GM12878 (cell line): ENCODE results near the gene LTA. TPM values are rescaled to one million over a fixed set of nuclear protein-coding genes. Genes with fewer than 3 reads are reported as not detected.

Experiments
- ATAC-seq: fragments of 200-7000 bp; cut with Tn5 transposase; 3 replicates; pipeline ENCODE4 v1.9.1; 2020; ENCODE audit warnings: mild to moderate bottlenecking, moderate library complexity
- BruUV-seq: library from RNA; stranded (reverse); fragments of 400-500 nt; replicated peaks from 2 replicates; lab custom pipeline; 2021; lab: Mats Ljungman, UMichigan
- CTCF ChIA-PET: fragments of 300-600 bp; sonication (Branson Sonifier 250); formaldehyde crosslinking; extraction: SDS; loops from one replicate; lab custom pipeline; 2021; ENCODE audit warnings: inconsistent platforms; lab: Yijun Ruan, JAX
- POLR2A ChIA-PET: fragments of 350-600 bp; formaldehyde crosslinking; extraction: SDS; loops from one replicate; lab custom pipeline; 2021; ENCODE audit warnings: inconsistent platforms; lab: Charles Lee
- RAD21 ChIA-PET: fragments of 300-600 bp; sonication (Branson Sonifier 250); formaldehyde crosslinking; loops from one replicate; lab custom pipeline; 2023; ENCODE audit warnings: antibody characterized with exemption; ENCODE audit not compliant: unreplicated experiment; lab: Charles Lee
- SMC1A ChIA-PET: fragments of 300-600 bp; sonication (Branson Sonifier 250); formaldehyde crosslinking; loops from one replicate; lab custom pipeline; 2023; ENCODE audit not compliant: unreplicated experiment, uncharacterized antibody; lab: Charles Lee
- DNase-seq: peaks from one replicate; pipeline ENCODE4 v3.0.0-alpha.2; 2011; ENCODE audit warnings: low read depth, low spot score
- FAIRE-seq: peaks from 3 replicates; lab custom pipeline; 2011; peaks lifted over from hg19 to GRCh38; lab: Jason Lieb, UNC
- H2AFZ ChIP-seq: 2 replicates; pipeline ENCODE4 v1.6.0; 2011; ENCODE audit warnings: low read depth, low read length, control low read depth; ENCODE audit not compliant: control insufficient read depth
- H3K27ac ChIP-seq: 2 replicates; pipeline ENCODE4 v1.5.1; 2011; ENCODE audit warnings: control low read depth; ENCODE audit not compliant: control insufficient read depth, insufficient read depth
- H3K27me3 ChIP-seq, 2 experiments: replicated peaks in 1 of 2; 2 replicates each; pipeline versions ENCODE4 v1.6.0 to v1.6.1; 2011; ENCODE audit warnings: low read length in 1 of 2; ENCODE audit not compliant: control insufficient read depth in 2 of 2, insufficient read depth in 2 of 2
- H3K36me3 ChIP-seq, 2 experiments: 2 replicates each; pipeline ENCODE4 v1.5.1; 2011; ENCODE audit warnings: low read length in 1 of 2; ENCODE audit not compliant: control insufficient read depth in 2 of 2, insufficient read depth in 2 of 2
- H3K4me1 ChIP-seq: 2 replicates; pipeline ENCODE4 v1.6.1; 2011; ENCODE audit warnings: mild to moderate bottlenecking, low read length, moderate library complexity, mixed read lengths; ENCODE audit not compliant: control insufficient read depth, insufficient read depth
- H3K4me2 ChIP-seq: 2 replicates; pipeline ENCODE4 v1.6.0; 2011; ENCODE audit warnings: control low read depth; ENCODE audit not compliant: control insufficient read depth, insufficient read depth
- H3K4me3 ChIP-seq: fragments of 200-600 bp; sonication (generic); 2 replicates; pipeline ENCODE4 v1.5.1; 2016
- H3K79me2 ChIP-seq: 2 replicates; pipeline ENCODE4 v1.6.0; 2011; ENCODE audit warnings: low read length; ENCODE audit not compliant: control insufficient read depth, insufficient read depth
- H3K9ac ChIP-seq: 2 replicates; pipeline ENCODE4 v1.8.0; 2011; ENCODE audit warnings: low read length, control low read depth, mixed read lengths; ENCODE audit not compliant: control insufficient read depth, insufficient read depth
- H3K9me3 ChIP-seq: replicated peaks from 3 replicates; pipeline ENCODE4 v1.5.1; 2011; ENCODE audit warnings: mild to moderate bottlenecking, low read length; ENCODE audit not compliant: control insufficient read depth, insufficient read depth
- H4K20me1 ChIP-seq: 2 replicates; pipeline ENCODE4 v1.6.0; 2011; ENCODE audit not compliant: control insufficient read depth, insufficient read depth
- ASH2L ChIP-seq: fragments of 300-600, 200-600 bp; sonication (generic); IDR thresholded peaks from 2 replicates; pipeline ENCODE4 v1.6.1; 2017; ENCODE audit warnings: low read depth, mild to moderate bottlenecking, borderline replicate concordance
- ATF2 ChIP-seq: IDR thresholded peaks from 2 replicates; pipeline ENCODE4 v1.6.1; 2012; ENCODE audit warnings: low read length, inconsistent platforms
- CBX5 ChIP-seq: sonication (generic); IDR thresholded peaks from 2 replicates; pipeline ENCODE4 v1.6.1; 2016; ENCODE audit warnings: low read depth, moderate library complexity, mild to moderate bottlenecking, inconsistent platforms
- EED ChIP-seq: sonication (generic); IDR thresholded peaks from 2 replicates; pipeline ENCODE4 v1.6.1; 2016; ENCODE audit warnings: antibody characterized with exemption, low read depth
- ETV6 ChIP-seq, 2 experiments: fragments of 450-650 bp in 1 of 2; IDR thresholded peaks in 1 of 2; conservative IDR thresholded peaks in 1 of 2; 2 replicates each; pipeline ENCODE4 v1.6.1; 2014; ENCODE audit warnings: antibody characterized with exemption in 1 of 2, borderline replicate concordance in 1 of 2, low read depth in 1 of 2, mild to moderate bottlenecking in 1 of 2, moderate library complexity in 1 of 2
- FOXM1 ChIP-seq: IDR thresholded peaks from 2 replicates; pipeline ENCODE4 v1.6.1; 2012; ENCODE audit warnings: low read depth, mild to moderate bottlenecking, inconsistent platforms, low read length, moderate library complexity
- GATAD2B ChIP-seq: fragments of 450-650 bp; conservative IDR thresholded peaks from 2 replicates; pipeline ENCODE4 v1.6.1; 2017; ENCODE audit warnings: low read depth, mild to moderate bottlenecking, moderate library complexity
- MTA2 ChIP-seq: fragments of 450-650 bp; IDR thresholded peaks from 2 replicates; pipeline ENCODE4 v1.6.1; 2016; ENCODE audit warnings: low read depth, mild to moderate bottlenecking, moderate library complexity
- RB1 ChIP-seq: fragments of 450-650 bp; formaldehyde crosslinking; IDR thresholded peaks from 2 replicates; pipeline ENCODE4 v1.6.1; 2017; ENCODE audit warnings: mild to moderate bottlenecking, borderline replicate concordance
- RELA ChIP-seq: fragments of 450-650 bp; IDR thresholded peaks from 2 replicates; pipeline ENCODE4 v1.8.0; 2014; ENCODE audit warnings: borderline replicate concordance; ENCODE audit not compliant: partially characterized antibody
- SREBF1 ChIP-seq: IDR thresholded peaks from 2 replicates; pipeline ENCODE4 v1.6.1; 2012; ENCODE audit warnings: mild to moderate bottlenecking, low read length
- WRNIP1 ChIP-seq: IDR thresholded peaks from 2 replicates; pipeline ENCODE4 v1.6.1; 2011; ENCODE audit warnings: low read depth, low read length, improper control_type of control experiment, borderline replicate concordance
- YBX1 ChIP-seq: fragments of 450-650 bp; IDR thresholded peaks from 2 replicates; pipeline ENCODE4 v1.6.1; 2016; ENCODE audit warnings: antibody characterized with exemption
- WGBS: methylation state at CpG from one replicate; pipeline ENCODE4 v1.1.6; 2016; ENCODE audit warnings: low lambda C conversion rate; ENCODE audit not compliant: insufficient replicate concordance, insufficient coverage; ENCODE audit errors: missing lambda C conversion rate; 5-methylcytosine and 5-hydroxymethylcytosine counted together
- in situ Hi-C: fragments of 300-500 bp; cut with MboI; formaldehyde crosslinking; loops from 9 replicates; pipeline ENCODE4 v1.14.3; 2018; ENCODE audit warnings: mixed read lengths
- intact Hi-C: fragments of 100-400 bp; cut with micrococcal nuclease; formaldehyde crosslinking; loops from one replicate; pipeline ENCODE4 v1.14.2; 2022; ENCODE audit not compliant: unreplicated experiment
- polyA plus RNA-seq, 11 experiments: library from polyadenylated mRNA; depleted of rRNA in 4 of 11; unstranded in 6 of 11; stranded (reverse) in 5 of 11; fragments of >200 nt; fragmentation: Nextera tagmentation in 4 of 11; fragmentation: Illumina TruSeq in 1 of 11; extraction: Ambion mirVana in 4 of 11; extraction: Trizol in 1 of 11; gene quantifications; 1 replicate in 1 of 11; 2 replicates in 10 of 11; pipeline versions ENCODE4 v1.2.1 to v1.2.3, GENCODE V29; 2011 to 2016; ENCODE audit warnings: inconsistent platforms in 2 of 11, missing spikeins in 2 of 11, low read depth in 1 of 11
- total RNA-seq, 4 experiments: library from RNA; depleted of rRNA in 3 of 4; stranded (reverse); fragments of >200 nt in 3 of 4; fragmentation: Illumina TruSeq in 1 of 4; extraction: Trizol in 1 of 4; gene quantifications; 2 replicates each; pipeline versions ENCODE4 v1.2.1 to v1.2.3, GENCODE V29; 2013 to 2021
- TF ChIP-seq, protein P1 (sequence below): fragments of 450-650 bp; IDR thresholded peaks from 2 replicates; pipeline ENCODE4 v1.6.1; 2017; ENCODE audit warnings: mild to moderate bottlenecking, moderate library complexity
- TF ChIP-seq, protein P2 (sequence below): fragments of 450-650 bp; IDR thresholded peaks from 2 replicates; pipeline ENCODE4 v1.6.1; 2014; ENCODE audit warnings: mild to moderate bottlenecking
- TF ChIP-seq, protein P3 (sequence below): fragments of 150-350 bp; IDR thresholded peaks from 2 replicates; pipeline ENCODE4 v1.6.1; 2014; ENCODE audit warnings: mild to moderate bottlenecking, low read depth, low read length

The LTA gene
- total and polyA plus RNA-seq, 10 of the 15 experiments (the other 5 are each of a cell fraction or from before 2014, with no cell fraction given): 27.5 to 100 (median 75.1) TPM

DNA sequence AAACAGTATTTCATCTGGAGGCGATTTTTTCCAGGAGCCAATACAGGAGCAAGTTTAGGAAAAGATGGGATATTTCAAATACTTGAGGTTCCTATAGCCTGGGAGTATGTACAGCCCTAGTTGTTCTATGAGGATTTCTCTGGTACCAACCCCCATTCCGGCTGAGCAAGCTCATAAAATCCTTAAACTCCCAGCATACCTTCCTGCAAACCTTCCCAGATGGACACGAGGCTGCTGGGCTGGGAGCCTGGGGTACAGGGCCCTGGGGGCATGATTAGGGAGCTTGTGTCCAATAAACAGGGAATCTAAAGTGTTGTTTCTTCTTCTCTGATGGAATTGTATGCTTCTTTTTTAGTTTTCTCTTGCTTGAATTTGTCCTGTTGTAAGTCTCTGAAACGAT is 49.9 kb downstream of the LTA start:
- Histone ChIP-seq H3K4me3 (peak overlapping the region; percentile 86), H2AFZ (no peak overlapping the region), H3K9ac (peak overlapping the region; percentile 99), H3K79me2 (peaks cover 39% of the 10 kb centered on the region), H3K9me3 (no peaks in the 10 kb centered on the region), H3K4me1 (peaks cover 3% of the 10 kb centered on the region), H3K4me2 (peak overlapping the region; percentile 74), H4K20me1 (peaks cover 4% of the 10 kb centered on the region; the same call in 1 of the 2 replicates), H3K36me3 (peaks cover 26 to 32% of the 10 kb centered on the region in 2 experiments), H3K27me3 (no peaks in the 10 kb centered on the region), H3K27ac (peak overlapping the region; percentile 96)
- DNase-seq: no peak
- no TSS peak for BruUV-seq
- 7% methylated on average over 4 of the region's 4 CpGs for WGBS
- ChIA-PET SMC1A (interaction anchor here (0.7 to 2.9 kb wide), 16 partner anchors 12 to 241 kb away, joined by 3 to 15 read pairs (median 4); partner anchors contain the start of genes BAG6, C6orf47, DDX39B and GPANK1), RAD21 (interaction anchor here (0.6 to 2.6 kb wide), 7 partner anchors 23 to 208 kb away, joined by 3 to 11 read pairs (median 3); partner anchors contain the start of genes ATP6V1G2, BAG6, NFKBIL1 and TNF), CTCF (interaction anchor here (0.9 to 3.0 kb wide), 11 partner anchors 22 to 81 kb away, joined by 3 to 17 read pairs (median 4); partner anchors contain the start of genes ABHD16A, ATP6V1G2, BAG6 and LY6G5C), POLR2A (interaction anchor here (0.6 to 5.2 kb wide), 19 partner anchors 12 to 313 kb away, joined by 3 to 58 read pairs (median 3); partner anchors contain the start of genes ABHD16A, APOM, BAG6 and C6orf47)
- no peak for ATAC-seq
- FAIRE-seq: no peak
- intact Hi-C loops: no loop called here
- in situ Hi-C loops: no loop called here
- TF ChIP-seq SREBF1 (no peak), RELA (no peak), ATF2 (no peak), GATAD2B (no peak), EED (no peak), FOXM1 (no peak), ASH2L (no peak), CBX5 (no peak), ETV6 (conservative IDR thresholded peaks at IDR 0.05 in 1 of 2, IDR thresholded peaks at IDR 0.05 in 1 of 2; ENCODE audit: borderline replicate concordance in 1 of 2, low read depth in 1 of 2) (no peak), WRNIP1 (no peak), RB1 (no peak), MTA2 (no peak), YBX1 (no peak)
- TF ChIP-seq, protein P1, sequence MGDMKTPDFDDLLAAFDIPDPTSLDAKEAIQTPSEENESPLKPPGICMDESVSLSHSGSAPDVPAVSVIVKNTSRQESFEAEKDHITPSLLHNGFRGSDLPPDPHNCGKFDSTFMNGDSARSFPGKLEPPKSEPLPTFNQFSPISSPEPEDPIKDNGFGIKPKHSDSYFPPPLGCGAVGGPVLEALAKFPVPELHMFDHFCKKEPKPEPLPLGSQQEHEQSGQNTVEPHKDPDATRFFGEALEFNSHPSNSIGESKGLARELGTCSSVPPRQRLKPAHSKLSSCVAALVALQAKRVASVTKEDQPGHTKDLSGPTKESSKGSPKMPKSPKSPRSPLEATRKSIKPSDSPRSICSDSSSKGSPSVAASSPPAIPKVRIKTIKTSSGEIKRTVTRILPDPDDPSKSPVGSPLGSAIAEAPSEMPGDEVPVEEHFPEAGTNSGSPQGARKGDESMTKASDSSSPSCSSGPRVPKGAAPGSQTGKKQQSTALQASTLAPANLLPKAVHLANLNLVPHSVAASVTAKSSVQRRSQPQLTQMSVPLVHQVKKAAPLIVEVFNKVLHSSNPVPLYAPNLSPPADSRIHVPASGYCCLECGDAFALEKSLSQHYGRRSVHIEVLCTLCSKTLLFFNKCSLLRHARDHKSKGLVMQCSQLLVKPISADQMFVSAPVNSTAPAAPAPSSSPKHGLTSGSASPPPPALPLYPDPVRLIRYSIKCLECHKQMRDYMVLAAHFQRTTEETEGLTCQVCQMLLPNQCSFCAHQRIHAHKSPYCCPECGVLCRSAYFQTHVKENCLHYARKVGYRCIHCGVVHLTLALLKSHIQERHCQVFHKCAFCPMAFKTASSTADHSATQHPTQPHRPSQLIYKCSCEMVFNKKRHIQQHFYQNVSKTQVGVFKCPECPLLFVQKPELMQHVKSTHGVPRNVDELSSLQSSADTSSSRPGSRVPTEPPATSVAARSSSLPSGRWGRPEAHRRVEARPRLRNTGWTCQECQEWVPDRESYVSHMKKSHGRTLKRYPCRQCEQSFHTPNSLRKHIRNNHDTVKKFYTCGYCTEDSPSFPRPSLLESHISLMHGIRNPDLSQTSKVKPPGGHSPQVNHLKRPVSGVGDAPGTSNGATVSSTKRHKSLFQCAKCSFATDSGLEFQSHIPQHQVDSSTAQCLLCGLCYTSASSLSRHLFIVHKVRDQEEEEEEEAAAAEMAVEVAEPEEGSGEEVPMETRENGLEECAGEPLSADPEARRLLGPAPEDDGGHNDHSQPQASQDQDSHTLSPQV: no peak
- TF ChIP-seq, protein P2, sequence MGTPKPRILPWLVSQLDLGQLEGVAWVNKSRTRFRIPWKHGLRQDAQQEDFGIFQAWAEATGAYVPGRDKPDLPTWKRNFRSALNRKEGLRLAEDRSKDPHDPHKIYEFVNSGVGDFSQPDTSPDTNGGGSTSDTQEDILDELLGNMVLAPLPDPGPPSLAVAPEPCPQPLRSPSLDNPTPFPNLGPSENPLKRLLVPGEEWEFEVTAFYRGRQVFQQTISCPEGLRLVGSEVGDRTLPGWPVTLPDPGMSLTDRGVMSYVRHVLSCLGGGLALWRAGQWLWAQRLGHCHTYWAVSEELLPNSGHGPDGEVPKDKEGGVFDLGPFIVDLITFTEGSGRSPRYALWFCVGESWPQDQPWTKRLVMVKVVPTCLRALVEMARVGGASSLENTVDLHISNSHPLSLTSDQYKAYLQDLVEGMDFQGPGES: no peak
- TF ChIP-seq, protein P3, sequence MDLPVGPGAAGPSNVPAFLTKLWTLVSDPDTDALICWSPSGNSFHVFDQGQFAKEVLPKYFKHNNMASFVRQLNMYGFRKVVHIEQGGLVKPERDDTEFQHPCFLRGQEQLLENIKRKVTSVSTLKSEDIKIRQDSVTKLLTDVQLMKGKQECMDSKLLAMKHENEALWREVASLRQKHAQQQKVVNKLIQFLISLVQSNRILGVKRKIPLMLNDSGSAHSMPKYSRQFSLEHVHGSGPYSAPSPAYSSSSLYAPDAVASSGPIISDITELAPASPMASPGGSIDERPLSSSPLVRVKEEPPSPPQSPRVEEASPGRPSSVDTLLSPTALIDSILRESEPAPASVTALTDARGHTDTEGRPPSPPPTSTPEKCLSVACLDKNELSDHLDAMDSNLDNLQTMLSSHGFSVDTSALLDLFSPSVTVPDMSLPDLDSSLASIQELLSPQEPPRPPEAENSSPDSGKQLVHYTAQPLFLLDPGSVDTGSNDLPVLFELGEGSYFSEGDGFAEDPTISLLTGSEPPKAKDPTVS: no peak
